NOMO-1 treated with DMSO at 0.1 percent for 48 hours (cell line): ENCODE results near the gene SPTBN1.

Experiments
- DNase-seq: peaks from one replicate; lab custom pipeline; 2025; ENCODE audit not compliant: unreplicated experiment; lab: John Stamatoyannopoulos, UW

The SPTBN1 gene

DNA sequence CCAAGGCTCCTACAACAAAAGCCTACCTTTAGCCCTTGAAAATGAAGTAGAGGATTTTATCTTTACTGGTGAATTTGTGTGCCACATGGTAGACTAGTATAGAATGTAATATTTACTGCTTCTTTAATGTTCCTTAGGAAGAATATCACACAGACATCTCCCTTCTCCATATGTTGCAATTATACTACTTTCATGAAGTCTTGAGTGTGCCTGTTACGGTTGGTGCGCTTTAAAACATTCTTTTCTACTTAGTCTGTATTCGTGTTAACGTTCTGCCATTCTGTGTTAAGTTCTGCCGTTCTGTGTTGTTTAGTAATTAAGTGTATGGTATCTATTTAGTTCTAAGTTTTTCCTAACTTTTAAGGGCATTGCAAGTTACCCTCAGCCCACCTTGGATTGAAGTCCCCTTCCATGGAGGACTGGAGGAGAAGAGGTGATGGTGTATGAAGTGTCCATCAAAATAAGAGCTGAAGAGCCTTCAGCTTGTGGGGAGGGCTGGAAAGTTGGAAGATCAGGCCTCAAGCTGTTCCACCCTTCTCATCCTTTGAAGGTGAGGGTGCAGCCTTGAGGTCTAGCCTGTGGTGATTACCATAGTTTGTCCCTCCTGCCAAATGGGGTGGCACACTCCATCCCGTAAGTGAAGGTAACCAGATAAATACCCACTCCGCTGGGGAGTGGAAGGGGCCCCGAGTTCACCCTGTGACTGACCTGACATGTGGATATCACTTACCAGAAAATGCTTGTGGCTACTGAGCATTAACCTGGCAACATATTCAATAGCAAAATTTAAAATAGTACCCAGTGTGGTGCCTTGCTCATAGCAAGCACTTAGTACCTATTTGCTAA is 131.3 kb downstream of the SPTBN1 start:
- no peak for DNase-seq

DNA sequence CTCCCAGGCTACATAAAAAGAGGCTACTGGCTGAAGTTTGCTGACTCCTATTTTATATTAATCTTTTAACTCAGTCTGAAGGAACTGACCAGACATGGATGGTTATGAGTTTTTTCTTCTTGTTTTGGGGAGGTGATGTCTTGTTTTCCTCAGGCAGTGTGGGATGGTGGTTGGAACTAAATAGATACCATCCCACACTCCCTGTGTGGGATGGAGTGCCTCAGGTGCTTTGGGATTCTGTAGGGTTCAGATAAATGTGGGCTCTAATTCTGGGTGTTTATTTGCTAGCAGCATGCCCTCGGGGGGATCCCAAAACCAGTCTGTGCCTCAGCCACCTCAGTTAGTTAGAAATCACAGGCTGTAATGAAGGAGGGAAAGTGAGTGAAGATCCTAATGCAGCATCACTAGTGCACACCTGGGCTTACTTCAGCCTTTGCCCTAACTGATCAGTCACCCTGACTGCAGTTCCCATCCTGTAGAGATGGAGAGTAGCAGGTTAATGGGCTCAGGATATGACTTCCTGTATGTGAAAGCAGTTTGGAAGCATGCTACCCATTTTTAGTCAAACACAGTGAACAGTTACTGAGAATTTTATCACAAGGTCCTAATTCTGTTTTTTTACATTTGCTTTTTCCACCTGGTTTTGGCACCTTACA is 132.2 kb downstream of the SPTBN1 start:
- DNase-seq = no peak

DNA sequence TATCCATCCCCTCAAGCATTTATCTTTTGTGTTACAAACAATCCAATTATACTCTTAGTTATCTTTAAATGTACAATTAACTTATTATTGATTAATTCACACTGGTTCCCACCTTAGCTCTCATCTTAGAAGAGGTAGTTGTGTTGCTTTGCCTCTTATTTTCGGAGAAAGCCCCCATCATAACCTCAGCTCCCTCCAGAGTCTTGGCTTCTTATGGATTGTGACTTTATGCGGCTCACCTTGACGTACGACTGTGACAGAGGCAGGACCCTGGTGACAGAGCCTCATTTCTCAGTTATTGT is 132.9 kb downstream of the SPTBN1 start:
- no peak for DNase-seq

DNA sequence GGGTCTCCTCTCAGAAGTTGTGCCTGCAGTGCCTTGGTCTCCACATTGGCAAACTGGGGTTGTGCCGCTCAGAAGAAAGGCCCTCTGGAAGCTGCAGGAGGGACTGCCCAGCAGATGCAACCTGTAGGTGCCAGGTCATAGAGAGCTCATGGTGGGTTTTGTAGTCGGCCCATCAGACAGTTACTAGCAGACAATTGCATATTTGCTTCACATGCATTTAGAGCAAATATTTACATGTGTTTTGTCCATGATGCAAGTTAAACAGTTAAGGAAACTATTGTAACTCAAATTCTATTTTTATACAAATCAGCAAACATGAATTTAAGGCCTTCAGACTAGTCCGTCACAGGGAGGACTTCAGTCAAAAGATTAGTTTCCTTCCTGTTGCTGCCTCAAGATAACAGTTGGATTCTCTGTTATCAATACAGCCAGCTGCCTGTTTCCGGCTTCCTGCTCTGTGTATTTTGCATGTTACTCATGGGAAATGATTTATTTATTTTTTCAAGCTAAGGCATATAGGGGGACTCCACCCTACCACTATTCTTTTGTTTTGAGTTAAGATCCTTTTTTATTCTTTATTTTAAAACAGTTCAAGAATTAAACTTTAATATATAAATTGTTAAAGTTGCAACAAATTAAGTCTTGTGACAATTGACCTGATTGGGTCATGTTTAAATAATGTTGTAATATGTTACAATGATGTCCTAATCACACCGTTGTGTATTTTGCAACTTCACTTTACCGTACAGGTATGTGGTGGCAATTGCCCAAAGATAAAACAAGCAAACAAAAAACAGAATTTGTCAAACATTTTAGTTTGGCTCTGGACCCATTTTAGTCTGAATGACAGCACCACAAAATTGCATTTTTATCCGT is 133.5 kb downstream of the SPTBN1 start:
- DNase-seq = peak; percentile 49

DNA sequence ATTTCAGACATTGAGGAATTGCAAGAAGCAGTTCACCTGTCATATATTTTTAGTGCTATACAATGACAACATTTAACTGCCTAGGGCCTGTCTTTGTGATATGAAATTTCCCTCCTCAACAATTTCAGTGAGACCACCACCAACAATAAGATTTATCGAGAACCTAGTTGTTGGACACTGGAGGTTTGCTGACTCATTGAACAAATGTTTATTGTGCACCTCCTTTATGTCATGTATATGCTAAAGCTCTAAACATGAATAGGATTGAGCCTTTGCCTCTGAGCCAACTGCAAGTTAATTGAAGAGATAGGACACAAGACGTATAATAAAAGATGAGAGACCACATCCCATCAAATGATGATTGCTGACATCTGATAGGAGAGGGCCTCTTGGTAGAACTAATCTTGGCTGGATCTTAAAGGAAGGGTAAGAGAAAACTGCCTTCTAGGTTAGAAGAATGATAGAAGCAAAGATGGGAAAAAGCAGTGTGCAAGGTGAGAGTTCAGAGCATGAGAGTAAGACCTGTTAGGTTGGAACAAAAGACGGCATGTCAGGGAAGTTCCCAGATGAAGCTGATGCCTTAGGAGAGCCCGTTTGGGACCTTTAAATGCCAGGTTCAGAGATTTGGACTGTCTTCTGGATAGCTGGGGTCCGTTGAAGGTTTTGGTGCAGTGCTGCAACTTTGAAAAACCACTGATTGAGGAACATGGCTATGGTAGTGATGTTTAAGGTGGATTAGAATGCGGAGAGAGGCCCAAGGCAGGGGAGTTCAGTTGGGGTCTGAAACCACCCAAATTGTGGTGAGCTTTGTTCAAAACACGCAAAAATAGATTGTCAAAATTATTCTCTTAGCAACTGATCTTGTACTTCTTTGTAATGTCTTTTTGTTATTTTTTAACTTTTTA is 134.3 kb downstream of the SPTBN1 start:
- DNase-seq = no peak

DNA sequence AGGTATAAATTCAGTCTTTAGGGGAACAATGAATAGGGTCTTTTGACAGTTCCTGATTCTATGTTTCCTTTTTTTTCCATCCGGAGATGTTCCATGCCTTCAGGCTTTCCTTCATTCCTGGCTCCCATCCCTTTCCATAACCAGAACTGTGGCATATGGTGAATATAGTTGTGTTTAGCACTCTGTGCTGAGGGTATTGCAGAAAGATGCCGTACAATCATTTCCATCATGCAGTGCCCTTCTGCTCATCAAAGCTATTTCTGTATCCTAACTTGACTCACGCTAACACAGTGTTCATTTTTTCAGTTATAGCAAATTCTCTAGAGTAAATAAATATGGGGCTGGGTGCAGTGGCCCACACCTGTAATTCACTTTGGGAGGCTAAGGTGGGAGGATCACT is 135.4 kb downstream of the SPTBN1 start:
- no peak for DNase-seq

GRCh38 chr2:54593249-54593648 is 137.1 kb downstream of the SPTBN1 start:
- no peak for DNase-seq

DNA sequence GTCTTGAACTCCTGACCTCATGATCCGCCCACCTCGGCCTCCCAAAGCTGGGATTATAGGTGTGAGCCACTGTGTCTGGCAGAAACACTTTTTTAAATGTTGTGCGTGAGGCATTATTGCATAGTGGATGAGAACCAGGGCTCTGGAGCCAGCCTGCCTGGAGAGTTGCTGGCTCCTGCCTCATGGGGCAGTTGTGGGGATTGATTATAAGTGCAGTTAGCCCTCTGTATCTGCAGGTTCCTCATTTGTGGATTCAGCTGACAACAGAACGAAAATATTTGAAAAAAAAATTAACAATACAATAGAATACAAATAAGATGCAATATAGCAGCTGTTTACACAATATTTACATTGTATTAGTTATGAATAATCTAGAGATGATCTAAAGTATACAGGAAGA is 137.9 kb downstream of the SPTBN1 start:
- peak; percentile 21 for DNase-seq

- no peak for DNase-seq
These were observed 139.2 kb downstream of the SPTBN1 start for GRCh38 chr2:54595161-54595803.

GRCh38 chr2:54595999-54596902 is 140.1 kb downstream of the SPTBN1 start:
- no peak for DNase-seq

DNA sequence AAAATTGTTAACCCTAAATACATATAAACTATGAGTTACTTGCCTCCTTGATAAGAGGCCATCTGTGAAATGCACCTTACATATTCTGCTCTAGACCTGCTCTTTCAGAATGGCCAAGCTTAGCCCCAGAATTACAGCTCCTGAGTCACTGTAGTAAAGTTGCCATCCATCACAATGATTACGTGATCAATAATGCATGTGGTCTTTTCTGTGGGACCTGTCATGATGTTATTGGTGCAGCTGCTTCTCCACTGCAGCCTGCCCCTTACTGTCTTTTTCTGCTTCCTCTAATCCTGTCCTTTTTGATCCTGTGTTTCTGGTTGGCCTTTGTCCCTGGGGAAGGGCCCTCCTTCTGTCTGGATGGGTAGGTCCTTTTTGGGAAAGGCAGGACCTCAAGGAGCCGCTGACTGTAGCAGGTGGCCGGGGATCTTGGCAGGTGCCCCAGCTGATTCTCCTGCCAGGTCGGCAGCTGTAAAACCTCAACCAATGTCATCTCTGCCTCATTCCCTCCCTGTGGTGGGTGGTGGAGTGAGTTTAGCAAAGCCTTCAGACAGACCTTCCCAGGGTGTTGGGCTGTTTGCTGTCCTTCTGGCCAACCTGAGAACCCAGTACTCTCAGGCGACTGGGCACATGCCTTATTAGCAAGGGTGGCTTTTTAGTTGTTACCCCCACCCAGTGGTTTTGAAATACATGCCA is 141.2 kb downstream of the SPTBN1 start:
- no peak for DNase-seq

GRCh38 chr2:54598347-54599325 is 142.5 kb downstream of the SPTBN1 start:
- no peak for DNase-seq

DNA sequence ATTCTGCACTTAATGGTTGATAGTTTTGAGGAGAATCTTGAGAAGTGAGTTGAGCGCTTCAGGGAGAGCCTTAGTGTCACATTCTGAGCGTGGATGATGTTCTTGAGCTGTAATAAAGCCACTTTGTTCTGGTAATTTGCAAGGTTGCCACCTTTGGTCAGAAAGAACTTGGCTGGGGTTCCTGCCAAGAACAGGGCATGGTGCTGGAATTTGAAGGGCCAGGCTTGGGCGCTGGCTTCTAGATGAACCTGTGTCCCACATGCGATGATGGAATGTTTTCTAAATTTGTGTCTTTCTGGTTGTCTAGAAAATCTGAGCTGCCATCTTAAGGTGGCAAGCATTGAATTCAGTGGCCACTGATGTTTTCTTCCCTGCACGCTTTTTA is 143.2 kb downstream of the SPTBN1 start:
- no peak for DNase-seq

DNA sequence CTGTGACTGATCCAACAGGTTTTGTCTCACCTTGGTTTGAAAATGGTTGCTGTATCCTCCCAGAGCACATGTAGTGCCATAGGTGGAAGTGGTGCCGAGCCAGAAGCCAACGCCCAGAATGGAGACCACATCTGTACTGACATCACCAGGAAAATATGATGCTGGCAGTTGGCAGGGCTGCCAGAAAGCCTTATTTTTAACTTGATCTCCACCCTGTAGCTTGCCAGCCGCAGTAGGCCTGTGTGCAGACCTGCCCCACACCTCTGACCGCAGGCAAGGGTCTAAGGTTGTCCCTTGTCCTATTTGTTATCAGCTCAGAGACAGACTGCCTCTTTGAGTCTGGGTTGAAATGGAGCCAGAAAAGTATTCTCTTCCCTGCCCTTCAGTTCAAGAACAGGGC is 143.8 kb downstream of the SPTBN1 start:
- no peak for DNase-seq

GRCh38 chr2:54601339-54601738 is 145.2 kb downstream of the SPTBN1 start:
- DNase-seq = no peak

DNA sequence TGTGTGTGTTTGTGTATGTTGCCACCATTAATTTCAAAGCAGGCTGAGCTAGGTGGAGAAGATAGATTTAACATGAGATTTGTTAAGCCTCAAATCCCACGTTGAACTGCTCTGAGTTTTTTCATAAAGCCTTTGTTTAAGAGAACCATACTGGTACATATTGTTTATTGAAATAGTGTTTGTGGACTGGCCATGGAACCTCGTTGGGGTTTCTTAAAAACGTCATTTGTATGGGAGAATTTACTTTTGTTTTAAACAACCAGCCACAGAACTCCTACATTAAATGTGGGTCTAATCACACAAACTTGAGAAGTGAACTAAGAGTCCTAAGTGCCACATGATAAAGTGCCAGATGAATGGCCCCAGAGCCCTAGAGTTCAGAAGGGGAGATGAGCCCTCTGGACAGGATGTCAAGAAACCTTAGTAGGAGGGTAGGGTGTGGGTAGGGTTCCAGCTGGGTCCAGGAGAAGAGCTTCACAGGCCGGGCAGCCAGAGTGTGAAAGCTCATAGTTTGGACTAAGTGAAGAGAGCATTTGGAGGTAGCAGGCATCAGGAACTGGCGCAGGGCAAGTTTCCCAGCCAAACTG is 146.7 kb downstream of the SPTBN1 start:
- DNase-seq = no peak

GRCh38 chr2:54603357-54603756 is 147.2 kb downstream of the SPTBN1 start:
- DNase-seq = no peak
